DMS 273 treated with DMSO at 0.1 percent for 48 hours (cell line): ENCODE results near the gene WASHC3.
"Not testable (repeated sequence)": the region's sequence is repeated elsewhere in the genome, so short reads cannot be mapped to it uniquely, and the experiment has no call there.

Source experiments
- DNase-seq: peaks from one replicate; lab custom pipeline; 2025; lab: John Stamatoyannopoulos, UW

The WASHC3 gene

GRCh38 chr12:102050660-102051430 is 10.9 kb downstream of the WASHC3 start:
- no peak for DNase-seq

- no peak for DNase-seq
These were observed 17.9 kb downstream of the WASHC3 start for GRCh38 chr12:102043928-102044327.

GRCh38 chr12:102033991-102034745 is 27.6 kb downstream of the WASHC3 start:
- DNase-seq = no peak

DNA sequence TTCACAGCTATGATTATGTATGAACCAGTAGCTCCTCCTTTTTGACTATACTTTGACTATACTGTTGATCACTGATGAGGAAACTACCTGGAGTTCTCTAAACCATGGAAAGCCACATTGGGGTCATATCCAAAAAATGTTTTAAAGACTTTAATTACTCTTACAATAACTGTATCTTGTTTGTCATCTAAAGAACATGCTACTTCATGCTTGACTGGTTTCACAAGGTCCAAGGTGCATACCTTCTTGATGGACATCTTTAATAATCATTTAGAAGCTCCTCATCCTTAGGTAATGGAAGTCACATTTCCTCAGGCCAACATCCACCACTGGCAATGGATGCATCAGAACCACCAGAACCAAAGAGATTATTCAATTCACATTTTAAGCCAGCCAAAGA is 29.9 kb downstream of the WASHC3 start:
- DNase-seq = no peak

- DNase-seq = no peak
These were observed 32.6 kb downstream of the WASHC3 start for GRCh38 chr12:102029141-102029540.

DNA sequence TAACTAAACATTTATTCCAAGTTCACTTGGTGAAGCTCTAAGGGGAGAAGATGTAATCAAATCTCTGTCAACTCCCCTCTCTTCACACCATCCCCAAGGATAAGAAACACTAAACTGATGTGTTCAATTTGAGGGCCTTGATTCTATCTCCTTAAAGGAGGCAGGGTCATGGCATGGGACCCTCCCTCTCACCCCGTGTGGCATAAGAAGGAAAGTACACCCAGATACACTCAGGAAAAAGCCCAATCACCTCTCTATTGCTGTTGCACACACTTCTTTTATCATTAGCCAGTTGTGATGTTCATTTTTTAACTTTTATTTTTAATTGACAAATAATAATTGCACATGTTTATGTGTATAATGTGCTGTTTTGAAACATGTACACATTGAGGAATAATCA is 35.1 kb downstream of the WASHC3 start:
- DNase-seq = no peak

DNA sequence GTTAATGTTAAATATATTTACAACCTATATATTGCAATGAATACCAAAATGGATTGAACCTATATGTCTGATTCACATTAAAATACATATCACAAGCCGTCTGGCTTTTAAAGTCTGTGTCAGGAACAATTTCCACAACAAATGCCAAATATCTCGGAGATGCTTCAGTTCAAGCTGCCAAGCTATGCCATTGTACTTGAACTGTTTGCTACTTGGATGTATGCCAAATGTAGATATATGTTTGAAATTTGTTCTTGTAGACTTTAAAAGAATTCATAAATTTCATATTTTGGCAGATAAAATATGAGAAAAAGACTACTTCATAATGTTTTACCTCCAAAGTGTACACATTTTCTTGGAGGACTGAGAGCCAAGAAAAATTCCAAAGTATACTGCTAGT is 37.0 kb downstream of the WASHC3 start:
- DNase-seq = no peak

DNA sequence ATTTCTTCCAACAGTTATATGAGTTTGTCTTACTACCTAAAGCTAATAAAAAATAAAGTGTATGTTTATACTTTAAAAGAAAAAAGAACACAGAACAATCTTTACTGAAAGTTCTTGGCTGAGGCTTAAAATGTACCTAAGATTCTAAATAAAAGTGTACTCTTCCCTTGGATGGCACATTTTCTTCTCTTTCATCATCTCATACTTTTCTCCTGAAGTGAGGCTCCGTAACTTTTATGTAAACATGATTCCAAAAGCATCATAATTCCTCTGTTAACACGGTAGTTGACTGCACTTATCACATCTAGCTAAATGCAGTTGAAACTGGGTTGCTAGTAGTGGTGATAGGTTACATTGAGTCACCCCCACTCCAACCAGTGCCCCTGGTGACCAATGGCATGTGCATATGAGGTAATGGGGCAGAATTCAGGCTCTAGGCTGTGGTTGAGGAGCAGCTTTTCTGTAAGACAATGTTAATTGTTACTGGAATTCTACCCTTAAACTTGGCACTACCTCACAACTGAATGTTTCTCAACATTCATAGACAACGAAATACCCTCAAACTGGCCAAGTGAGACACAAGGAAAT is 38.4 kb downstream of the WASHC3 start:
- DNase-seq = no peak

- DNase-seq = no peak
These were observed 39.5 kb downstream of the WASHC3 start for GRCh38 chr12:102022286-102022685.

GRCh38 chr12:102021540-102022246 is 40.1 kb downstream of the WASHC3 start:
- no peak for DNase-seq

DNA sequence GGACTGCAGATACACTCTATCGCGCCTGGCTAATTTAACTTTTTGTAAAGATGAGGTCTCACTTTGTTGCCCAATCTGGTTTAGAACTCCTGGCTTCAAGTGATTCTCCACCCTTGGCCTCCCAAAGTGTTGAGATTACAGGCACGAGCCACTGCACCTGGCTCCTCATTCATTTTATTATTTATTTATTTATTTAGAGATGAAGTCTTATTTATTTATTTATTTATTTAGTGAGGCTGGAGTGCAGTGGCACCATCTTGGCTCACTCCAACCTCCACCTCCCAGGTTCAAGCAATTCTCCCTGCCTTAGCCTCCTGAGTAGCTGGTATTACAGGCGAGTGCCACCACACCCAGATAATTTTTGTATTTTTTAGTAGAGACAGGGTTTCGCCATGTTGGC is 43.2 kb downstream of the WASHC3 start:
- not testable (repeated sequence) for DNase-seq

GRCh38 chr12:102016472-102016871 is 45.3 kb downstream of the WASHC3 start:
- no peak for DNase-seq

DNA sequence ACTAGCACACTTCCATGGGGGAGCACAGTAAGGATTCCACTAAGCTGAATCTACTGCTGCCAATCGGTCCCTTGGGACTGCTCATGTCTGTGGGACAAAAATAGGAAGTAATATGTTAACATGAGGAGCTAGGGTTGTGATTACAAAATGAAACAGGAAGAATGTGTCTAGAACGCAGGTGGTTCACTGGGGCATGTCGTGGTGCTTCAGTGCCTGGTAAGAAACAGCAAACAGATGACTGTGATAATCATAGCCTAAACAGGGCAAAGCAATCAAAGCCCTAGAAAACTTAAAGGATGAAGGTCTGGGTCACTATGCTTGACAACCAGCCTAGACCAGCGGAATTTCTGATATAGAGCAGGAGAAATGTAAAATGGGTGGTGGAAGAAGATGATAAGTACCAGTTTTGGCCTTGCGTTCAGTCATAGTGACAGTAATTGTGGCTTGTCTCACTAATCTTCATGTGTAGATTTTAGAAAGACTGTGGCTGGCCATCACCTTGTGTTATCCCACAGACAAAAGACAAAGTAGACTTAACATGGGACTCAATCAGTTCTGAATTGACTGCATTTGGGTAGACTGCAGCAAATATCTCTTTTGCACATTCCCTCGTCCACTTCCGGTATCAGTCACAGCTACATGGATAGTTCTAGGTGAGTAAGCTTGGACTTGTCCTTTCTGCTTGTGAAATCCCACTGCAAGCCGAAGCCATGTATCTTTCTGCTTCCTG is 51.4 kb downstream of the WASHC3 start:
- DNase-seq = no peak

- no peak for DNase-seq
These were observed 52.0 kb downstream of the WASHC3 start for GRCh38 chr12:102009796-102010195.

DNA sequence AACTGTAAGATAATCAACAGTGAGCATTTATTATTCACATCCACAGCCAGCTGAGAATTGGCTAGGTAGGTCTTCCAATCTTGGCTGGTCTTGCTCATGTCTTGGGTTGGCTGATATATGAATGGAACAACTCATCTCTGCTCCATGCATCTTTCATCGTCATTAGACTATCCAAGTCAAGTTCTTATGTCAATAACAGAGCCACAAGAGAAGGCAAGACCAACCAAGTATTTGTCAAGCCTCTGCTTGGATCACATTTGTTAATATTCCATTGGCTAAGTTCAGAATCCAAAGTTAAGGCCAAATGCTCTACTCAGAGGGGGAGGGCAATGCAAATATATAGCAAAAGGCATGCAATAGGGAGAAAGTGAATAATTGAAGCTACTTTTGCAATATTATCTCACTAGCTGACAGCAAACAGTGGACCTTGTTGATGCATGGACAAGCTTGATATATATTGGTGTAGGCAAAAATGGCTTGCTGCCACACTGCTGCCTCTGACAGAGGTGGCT is 53.1 kb downstream of the WASHC3 start:
- no peak for DNase-seq

GRCh38 chr12:102005256-102005655 is 56.5 kb downstream of the WASHC3 start:
- no peak for DNase-seq

DNA sequence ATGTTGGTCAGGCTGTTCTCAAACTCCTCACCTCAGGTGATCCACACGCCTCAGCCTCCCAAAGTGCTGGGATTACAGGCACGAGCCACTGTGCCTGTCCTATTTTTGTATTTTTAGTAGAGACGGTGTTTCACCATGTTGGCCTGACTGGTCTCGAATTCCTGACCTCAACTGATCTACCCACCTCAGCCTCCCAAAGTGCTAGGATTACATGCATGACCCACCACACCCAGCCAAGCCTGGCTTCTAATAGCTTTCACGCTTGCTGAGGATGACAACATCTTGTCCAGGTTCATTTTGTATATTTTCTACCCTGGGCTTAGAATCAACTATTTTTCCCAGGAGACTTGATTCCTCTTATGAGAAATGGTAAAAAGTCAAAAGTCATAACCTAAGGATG is 64.7 kb downstream of the WASHC3 start:
- DNase-seq = no peak

GRCh38 chr12:101995684-101996083 is 66.1 kb downstream of the WASHC3 start:
- DNase-seq = no peak

GRCh38 chr12:101992091-101992490 is 69.7 kb downstream of the WASHC3 start:
- no peak for DNase-seq

DNA sequence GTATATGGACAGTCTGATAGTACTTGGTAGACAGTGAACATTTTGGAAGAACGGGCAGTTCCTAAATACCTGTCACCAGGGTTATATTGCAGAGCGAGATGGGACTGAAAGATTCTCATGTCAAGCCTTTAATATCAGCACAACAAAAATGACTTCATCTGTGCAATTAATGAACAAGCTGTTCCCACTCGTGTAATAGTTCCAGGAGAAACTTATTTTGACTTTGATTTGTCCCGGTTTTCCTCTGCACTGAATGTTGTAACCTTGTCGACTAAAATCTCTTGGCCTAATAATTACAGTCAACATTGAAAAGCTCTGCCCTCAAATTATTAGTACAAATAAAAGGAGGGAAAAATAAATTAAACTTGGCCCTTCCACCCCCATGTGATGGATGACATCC is 79.5 kb downstream of the WASHC3 start:
- DNase-seq = no peak

GRCh38 chr12:101981868-101982267 is 79.9 kb downstream of the WASHC3 start:
- no peak for DNase-seq

DNA sequence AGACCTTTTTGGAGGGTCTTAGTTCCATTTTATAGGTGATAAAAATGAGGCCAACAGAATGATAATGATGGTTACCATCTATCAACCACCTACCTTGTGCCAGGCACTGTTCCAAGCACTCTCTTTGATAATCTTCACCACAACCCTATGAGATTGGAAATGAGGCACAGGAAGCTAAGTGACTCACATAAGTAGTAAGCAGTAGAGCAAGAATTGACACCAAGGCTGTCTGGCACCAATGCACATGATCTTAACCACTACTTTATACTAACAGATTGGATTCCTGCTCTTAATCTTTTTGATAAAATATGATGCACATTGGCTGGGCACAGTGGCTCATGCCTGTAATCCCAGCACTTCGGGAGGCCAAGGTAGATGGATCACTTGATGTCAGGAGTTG is 93.0 kb downstream of the WASHC3 start:
- no peak for DNase-seq
